Measurements from ENCODE around the gene LARP4B. TPM values are rescaled to one million over a fixed set of nuclear protein-coding genes. Genes with fewer than 3 reads are reported as not detected.

LARP4B gene
- total RNA-seq, 1 donor from 2014 or later = 101 TPM

GRCh38 chr10:785089-785860, 146.2 kb downstream of the LARP4B start:
- peak overlapping the region; percentile 86 for H3K4me2 ChIP-seq (ENCODE audit: low read length)
- H3K27ac ChIP-seq (ENCODE audit: low read depth, low read length) = peak overlapping the region; percentile 32
- no peak for DNase-seq (ENCODE audit: low read depth)
- no peak for TF ChIP-seq CTCF (IDR thresholded peaks at IDR 0.05; ENCODE audit: insufficient read depth, low read depth, low read length)
- TF ChIP-seq EZH2 (IDR thresholded peaks at IDR 0.05; ENCODE audit: insufficient read depth, low read length) = no peak
- no peaks in the 10 kb centered on the region for H3K9me3 ChIP-seq (ENCODE audit: insufficient read depth, low read depth, low read length)
- Mint-ChIP-seq H3K4me3 (ENCODE audit: unreplicated experiment) (no peak overlapping the region), H3K9me3 (ENCODE audit: unreplicated experiment) (peaks cover 3% of the 10 kb centered on the region), H3K27ac (ENCODE audit: unreplicated experiment) (no peak overlapping the region), H3K4me1 (ENCODE audit: low read depth, unreplicated experiment) (peaks cover 6% of the 10 kb centered on the region), H3K36me3 (ENCODE audit: low read depth, unreplicated experiment) (peaks cover 9% of the 10 kb centered on the region), H3K27me3 (ENCODE audit: low read depth, unreplicated experiment) (peaks cover 2% of the 10 kb centered on the region)
- peak overlapping the region; percentile 69 for H2AFZ ChIP-seq (ENCODE audit: low read depth, low read length)
- no peaks in the 10 kb centered on the region for H4K20me1 ChIP-seq (ENCODE audit: insufficient read depth, low read length)
- peak overlapping the region; percentile 12 for H3K4me3 ChIP-seq (ENCODE audit: insufficient read depth, low read depth, low read length)
- H3K9ac ChIP-seq (ENCODE audit: low read length) = peak overlapping the region; percentile 73
- H3K79me2 ChIP-seq (ENCODE audit: insufficient read depth, low read length) = no peaks in the 10 kb centered on the region
- H3K27me3 ChIP-seq (ENCODE audit: insufficient read depth, low read length) = no peaks in the 10 kb centered on the region
- peaks cover 25% of the 10 kb centered on the region for H3K4me1 ChIP-seq (ENCODE audit: insufficient read depth, low read length)
- H3K36me3 ChIP-seq (ENCODE audit: insufficient read depth, low read length) = no peaks in the 10 kb centered on the region
- no peak for FAIRE-seq

GRCh38 chr10:784403-785088, 147.0 kb downstream of the LARP4B start:
- peaks cover 5% of the 10 kb centered on the region for H3K9me3 Mint-ChIP-seq (ENCODE audit: unreplicated experiment)
- Histone ChIP-seq H3K27ac (ENCODE audit: low read depth, low read length) (peak overlapping the region; percentile 32), H3K79me2 (ENCODE audit: insufficient read depth, low read length) (no peaks in the 10 kb centered on the region), H3K36me3 (ENCODE audit: insufficient read depth, low read length) (no peaks in the 10 kb centered on the region), H3K4me1 (ENCODE audit: insufficient read depth, low read length) (peaks cover 25% of the 10 kb centered on the region), H3K27me3 (ENCODE audit: insufficient read depth, low read length) (no peaks in the 10 kb centered on the region), H4K20me1 (ENCODE audit: insufficient read depth, low read length) (no peaks in the 10 kb centered on the region), H2AFZ (ENCODE audit: low read depth, low read length) (peak overlapping the region; percentile 69), H3K4me3 (ENCODE audit: insufficient read depth, low read depth, low read length) (peak overlapping the region; percentile 12), H3K9ac (ENCODE audit: low read length) (peak overlapping the region; percentile 73), H3K9me3 (ENCODE audit: insufficient read depth, low read depth, low read length) (no peaks in the 10 kb centered on the region), H3K4me2 (ENCODE audit: low read length) (peak overlapping the region; percentile 86)
- no peak overlapping the region for H3K27ac Mint-ChIP-seq (ENCODE audit: unreplicated experiment)
- peaks cover 9% of the 10 kb centered on the region for H3K36me3 Mint-ChIP-seq (ENCODE audit: low read depth, unreplicated experiment)
- H3K4me1 Mint-ChIP-seq (ENCODE audit: low read depth, unreplicated experiment) = peaks cover 3% of the 10 kb centered on the region
- peak; percentile 77 for DNase-seq (ENCODE audit: low read depth)
- no peak for FAIRE-seq
- H3K4me3 Mint-ChIP-seq (ENCODE audit: unreplicated experiment) = no peak overlapping the region
- H3K27me3 Mint-ChIP-seq (ENCODE audit: low read depth, unreplicated experiment) = peaks cover 5% of the 10 kb centered on the region
- TF ChIP-seq EZH2 (IDR thresholded peaks at IDR 0.05; ENCODE audit: insufficient read depth, low read length) = no peak
- peak; percentile 10 for TF ChIP-seq CTCF (IDR thresholded peaks at IDR 0.05; ENCODE audit: insufficient read depth, low read depth, low read length)

Data from astrocyte (in vitro differentiated cells and primary cell).